Muscle layer of colon (tissue), 2 donors: ENCODE measurements around the gene TRIM14.

Experiments
- H3K27ac ChIP-seq: one replicate; pipeline ENCODE4 v1.7.0; 2013; ENCODE audit warnings: low read depth, mild to moderate bottlenecking, low read length, moderate library complexity
- H3K27me3 ChIP-seq, 2 donors: one replicate each; pipeline ENCODE4 v1.7.0; 2013; ENCODE audit warnings: low read length in 2 of 2, mild to moderate bottlenecking in 2 of 2; ENCODE audit not compliant: insufficient read depth in 2 of 2, control insufficient read depth in 1 of 2
- H3K36me3 ChIP-seq: one replicate; pipeline ENCODE4 v1.7.0; 2013; ENCODE audit warnings: mild to moderate bottlenecking, low read length; ENCODE audit not compliant: insufficient read depth
- H3K4me1 ChIP-seq: one replicate; pipeline ENCODE4 v1.7.0; 2013; ENCODE audit warnings: mild to moderate bottlenecking, low read length; ENCODE audit not compliant: insufficient read depth
- H3K4me3 ChIP-seq, 2 donors: one replicate each; pipeline ENCODE4 v1.7.0; 2013; ENCODE audit warnings: low read length in 2 of 2, low read depth in 1 of 2, mild to moderate bottlenecking in 1 of 2, moderate library complexity in 1 of 2
- H3K9ac ChIP-seq: one replicate; pipeline ENCODE4 v1.7.0; 2013; ENCODE audit warnings: low read length
- H3K9me3 ChIP-seq: one replicate; pipeline ENCODE4 v1.7.0; 2013; ENCODE audit warnings: mild to moderate bottlenecking, low read length
- donor health status: abdominal sarcoma.
- donor health status: Adenocarcinoma of cecum.

Gene TRIM14

GRCh38 chr9:98101868-98102273 is 17.2 kb downstream of the TRIM14 start:
- H3K27ac ChIP-seq = no peak overlapping the region

GRCh38 chr9:98101416-98101815 is 17.6 kb downstream of the TRIM14 start:
- H3K36me3 ChIP-seq = peaks cover 4% of the 10 kb centered on the region
- no peaks in the 10 kb centered on the region for H3K4me1 ChIP-seq
- H3K27ac ChIP-seq = no peak overlapping the region
- H3K27me3 ChIP-seq = no peaks in the 10 kb centered on the region
- no peak overlapping the region for H3K4me3 ChIP-seq
- no peaks in the 10 kb centered on the region for H3K9me3 ChIP-seq
- no peak overlapping the region for H3K9ac ChIP-seq

More at GRCh38 chr9:98101868-98102273, 17.2 kb downstream of the TRIM14 start:
- no peaks in the 10 kb centered on the region for H3K9me3 ChIP-seq
- H3K36me3 ChIP-seq = peaks cover 4% of the 10 kb centered on the region
- no peak overlapping the region for H3K9ac ChIP-seq
- no peaks in the 10 kb centered on the region for H3K27me3 ChIP-seq
- no peaks in the 10 kb centered on the region for H3K4me1 ChIP-seq
- no peak overlapping the region for H3K4me3 ChIP-seq

- no peaks in the 10 kb centered on the region for H3K4me1 ChIP-seq
- no peak overlapping the region for H3K9ac ChIP-seq
- H3K27ac ChIP-seq = no peak overlapping the region
- no peaks in the 10 kb centered on the region for H3K9me3 ChIP-seq
- peaks cover 4% of the 10 kb centered on the region for H3K36me3 ChIP-seq
- H3K4me3 ChIP-seq = no peak overlapping the region
- H3K27me3 ChIP-seq = no peaks in the 10 kb centered on the region
Measured at GRCh38 chr9:98100456-98100855, 18.6 kb downstream of the TRIM14 start.

GRCh38 chr9:98099898-98100297 is 19.1 kb downstream of the TRIM14 start:
- Histone ChIP-seq H3K9me3 (no peaks in the 10 kb centered on the region), H3K27ac (no peak overlapping the region), H3K4me1 (no peaks in the 10 kb centered on the region), H3K9ac (no peak overlapping the region), H3K27me3 (no peaks in the 10 kb centered on the region), H3K4me3 (no peak overlapping the region), H3K36me3 (peaks cover 4% of the 10 kb centered on the region)

- Histone ChIP-seq H3K27me3 (no peaks in the 10 kb centered on the region), H3K4me1 (no peaks in the 10 kb centered on the region), H3K4me3 (no peak overlapping the region), H3K27ac (no peak overlapping the region), H3K36me3 (peaks cover 4% of the 10 kb centered on the region), H3K9ac (no peak overlapping the region), H3K9me3 (no peaks in the 10 kb centered on the region)
Measured at GRCh38 chr9:98099346-98099745, 19.7 kb downstream of the TRIM14 start.

GRCh38 chr9:98097836-98098235 is 21.2 kb downstream of the TRIM14 start:
- no peak overlapping the region for H3K9ac ChIP-seq
- H3K27me3 ChIP-seq = no peaks in the 10 kb centered on the region
- no peaks in the 10 kb centered on the region for H3K9me3 ChIP-seq
- H3K4me1 ChIP-seq = no peaks in the 10 kb centered on the region
- H3K27ac ChIP-seq = no peak overlapping the region
- peaks cover 4% of the 10 kb centered on the region for H3K36me3 ChIP-seq
- no peak overlapping the region for H3K4me3 ChIP-seq

- Histone ChIP-seq H3K27me3 (no peaks in the 10 kb centered on the region), H3K9ac (no peak overlapping the region), H3K36me3 (peaks cover 4% of the 10 kb centered on the region), H3K27ac (no peak overlapping the region), H3K4me3 (no peak overlapping the region), H3K4me1 (no peaks in the 10 kb centered on the region), H3K9me3 (no peaks in the 10 kb centered on the region)
Measured at GRCh38 chr9:98096091-98096490, 22.9 kb downstream of the TRIM14 start.

- Histone ChIP-seq H3K9me3 (no peaks in the 10 kb centered on the region), H3K9ac (no peak overlapping the region), H3K27me3 (no peaks in the 10 kb centered on the region), H3K4me3 (no peak overlapping the region), H3K36me3 (peaks cover 4% of the 10 kb centered on the region), H3K4me1 (no peaks in the 10 kb centered on the region), H3K27ac (no peak overlapping the region)
Measured at GRCh38 chr9:98095401-98095800, 23.6 kb downstream of the TRIM14 start.

- no peaks in the 10 kb centered on the region for H3K27me3 ChIP-seq
- H3K27ac ChIP-seq = no peak overlapping the region
- H3K4me3 ChIP-seq = no peak overlapping the region
- H3K36me3 ChIP-seq = peaks cover 4% of the 10 kb centered on the region
- H3K9ac ChIP-seq = no peak overlapping the region
- no peaks in the 10 kb centered on the region for H3K9me3 ChIP-seq
- H3K4me1 ChIP-seq = no peaks in the 10 kb centered on the region
Measured at GRCh38 chr9:98094851-98095250, 24.2 kb downstream of the TRIM14 start.

GRCh38 chr9:98094316-98094715 is 24.7 kb downstream of the TRIM14 start:
- H3K9me3 ChIP-seq = no peaks in the 10 kb centered on the region
- no peaks in the 10 kb centered on the region for H3K27me3 ChIP-seq
- H3K27ac ChIP-seq = no peak overlapping the region
- H3K4me1 ChIP-seq = no peaks in the 10 kb centered on the region
- H3K9ac ChIP-seq = no peak overlapping the region
- H3K4me3 ChIP-seq = no peak overlapping the region
- H3K36me3 ChIP-seq = peaks cover 4% of the 10 kb centered on the region

GRCh38 chr9:98092613-98092931 is 26.4 kb downstream of the TRIM14 start:
- no peaks in the 10 kb centered on the region for H3K9me3 ChIP-seq
- H3K27me3 ChIP-seq = no peaks in the 10 kb centered on the region
- H3K36me3 ChIP-seq = no peaks in the 10 kb centered on the region
- H3K9ac ChIP-seq = no peak overlapping the region
- H3K27ac ChIP-seq = no peak overlapping the region
- H3K4me3 ChIP-seq = no peak overlapping the region
- H3K4me1 ChIP-seq = no peaks in the 10 kb centered on the region

GRCh38 chr9:98091735-98092612 is 27.0 kb downstream of the TRIM14 start:
- Histone ChIP-seq H3K4me3 (no peak overlapping the region), H3K27me3 (no peaks in the 10 kb centered on the region), H3K27ac (no peak overlapping the region), H3K9ac (no peak overlapping the region), H3K9me3 (no peaks in the 10 kb centered on the region), H3K36me3 (no peaks in the 10 kb centered on the region), H3K4me1 (no peaks in the 10 kb centered on the region)
